Glutamatergic neuron (in vitro differentiated cells): ENCODE data around the gene HS3ST3B1. TPM values are rescaled to one million over a fixed set of nuclear protein-coding genes. Genes with fewer than 3 reads are reported as not detected.

Experiments
- DNase-seq: peaks from one replicate; pipeline ENCODE4 v3.0.0; 2022
- H3K27ac Mint-ChIP-seq: one replicate; pipeline ENCODE4 v1.8.0; 2020; ENCODE audit warnings: mild to moderate bottlenecking, mixed read lengths, inconsistent platforms; ENCODE audit not compliant: unreplicated experiment
- H3K27me3 Mint-ChIP-seq: one replicate; pipeline ENCODE4 v1.8.0; 2020; ENCODE audit warnings: mild to moderate bottlenecking, moderate library complexity, mixed read lengths, inconsistent platforms; ENCODE audit not compliant: unreplicated experiment
- H3K36me3 Mint-ChIP-seq: one replicate; pipeline ENCODE4 v1.8.0; 2020; ENCODE audit warnings: mild to moderate bottlenecking, mixed read lengths, inconsistent platforms; ENCODE audit not compliant: unreplicated experiment
- H3K4me1 Mint-ChIP-seq: one replicate; pipeline ENCODE4 v1.8.0; 2020; ENCODE audit warnings: mild to moderate bottlenecking, low read depth, mixed read lengths, inconsistent platforms; ENCODE audit not compliant: unreplicated experiment
- H3K4me3 Mint-ChIP-seq: one replicate; pipeline ENCODE4 v1.8.0; 2020; ENCODE audit warnings: mild to moderate bottlenecking, mixed read lengths, inconsistent platforms; ENCODE audit not compliant: unreplicated experiment
- H3K9me3 Mint-ChIP-seq: one replicate; pipeline ENCODE4 v1.8.0; 2020; ENCODE audit warnings: mild to moderate bottlenecking, moderate library complexity, mixed read lengths, inconsistent platforms; ENCODE audit not compliant: unreplicated experiment
- CTCF ChIP-seq: fragments of 200-600 bp; sonication (generic); IDR thresholded peaks from one replicate; pipeline ENCODE4 v1.5.0; 2021; ENCODE audit not compliant: partially characterized antibody, unreplicated experiment
- long read RNA-seq: library from polyadenylated mRNA; unstranded; transcript quantifications from one replicate; pipeline ENCODE4 v2.0.0, GENCODE V29; 2020; ENCODE audit not compliant: unreplicated experiment
- total RNA-seq: library from RNA; stranded (reverse); fragmentation: NEBNext Ultra II Directional; extraction: Animal tissue kit (Norgen Biotek cat#: 25700); gene quantifications from one replicate; pipeline ENCODE4 v1.2.1, GENCODE V29; 2021; ENCODE audit not compliant: unreplicated experiment

HS3ST3B1 gene
- total RNA-seq: 2.4 TPM
- long read RNA-seq: 0 reads

DNA sequence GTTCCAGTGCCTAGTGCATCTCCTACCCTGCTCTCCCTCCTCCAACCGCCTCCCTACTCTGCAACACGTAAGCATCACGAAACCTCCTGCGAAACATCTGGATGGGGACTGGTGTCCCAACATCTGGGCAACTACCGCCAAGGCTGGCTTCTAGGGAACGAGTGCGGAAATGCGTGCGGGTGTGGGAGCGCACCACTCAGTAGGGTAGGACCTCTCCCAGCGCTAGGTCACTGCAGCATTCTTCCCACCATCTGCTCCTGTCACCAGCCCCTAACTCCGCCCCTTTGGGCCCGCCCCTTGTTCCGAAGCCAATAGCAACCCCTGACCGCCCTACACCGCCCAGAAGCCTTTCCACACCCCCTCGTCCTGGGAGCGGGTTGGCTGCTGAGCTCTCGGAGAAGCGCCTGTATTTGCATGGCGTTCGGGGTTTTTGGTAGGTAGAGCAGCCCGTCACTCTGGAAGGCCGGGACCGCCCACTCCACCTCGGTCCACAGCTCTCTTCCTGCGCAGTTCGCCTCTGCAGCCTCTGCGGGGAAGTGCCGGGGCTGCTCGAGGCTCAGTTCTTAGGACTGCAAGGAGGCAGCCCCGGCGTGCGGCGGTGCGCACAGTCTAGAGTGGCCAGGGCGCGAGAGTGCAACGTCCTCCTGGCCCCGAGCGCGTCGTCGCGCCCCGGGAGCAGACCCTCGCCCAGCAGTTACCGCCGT is at the start of gene HS3ST3B1:
HS3ST3B1 (plus strand) TSS at position 507 of the 704 bp plus-strand sequence. CDS start 438 bp downstream, outside the sequence.
- TF ChIP-seq CTCF: no peak
- Mint-ChIP-seq H3K4me1 (peaks cover 19% of the 10 kb centered on the region), H3K27ac (peak within 1 kb of the TSS; percentile 57), H3K27me3 (peaks cover 35% of the 10 kb centered on the region), H3K4me3 (peak within 1 kb of the TSS; percentile 93), H3K36me3 (peaks cover 7% of the 10 kb centered on the region), H3K9me3 (peaks cover 22% of the 10 kb centered on the region)
- peak; percentile 100 for DNase-seq

GRCh38 chr17:14261406-14261805 is 39.5 kb upstream of the HS3ST3B1 start:
- H3K4me3 Mint-ChIP-seq: no peak overlapping the region
- TF ChIP-seq CTCF: no peak
- no peak overlapping the region for H3K27ac Mint-ChIP-seq
- no peaks in the 10 kb centered on the region for H3K4me1 Mint-ChIP-seq
- DNase-seq: no peak
- peaks cover 3% of the 10 kb centered on the region for H3K9me3 Mint-ChIP-seq
- peaks cover 9% of the 10 kb centered on the region for H3K36me3 Mint-ChIP-seq
- H3K27me3 Mint-ChIP-seq: no peaks in the 10 kb centered on the region

- no peaks in the 10 kb centered on the region for H3K36me3 Mint-ChIP-seq
- H3K27me3 Mint-ChIP-seq: peaks cover 2% of the 10 kb centered on the region
- DNase-seq: no peak
- no peak overlapping the region for H3K27ac Mint-ChIP-seq
- H3K4me3 Mint-ChIP-seq: no peak overlapping the region
- H3K9me3 Mint-ChIP-seq: peaks cover 5% of the 10 kb centered on the region
- peaks cover 8% of the 10 kb centered on the region for H3K4me1 Mint-ChIP-seq
- no peak for TF ChIP-seq CTCF
These were observed 32.6 kb upstream of the HS3ST3B1 start for GRCh38 chr17:14268264-14268663.

DNA sequence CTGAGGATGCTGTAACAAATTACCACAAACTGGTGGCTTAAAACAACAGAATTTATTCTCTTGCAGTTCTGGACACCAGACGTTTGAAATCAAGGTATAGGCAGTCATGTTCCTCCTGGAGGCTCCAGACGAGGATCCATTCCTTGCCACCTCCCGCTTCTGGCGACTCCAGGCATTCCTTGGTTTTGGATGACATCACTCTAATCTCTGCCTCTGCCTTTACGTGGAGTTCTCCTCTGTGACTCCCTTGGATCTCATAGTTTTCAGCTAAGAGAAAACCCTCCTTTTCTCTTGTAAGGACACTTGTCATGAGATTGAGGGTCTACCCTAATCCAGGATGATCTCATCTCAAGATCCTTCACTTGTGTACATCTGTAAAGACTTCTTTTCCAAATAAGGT is 31.4 kb upstream of the HS3ST3B1 start:
- H3K4me3 Mint-ChIP-seq: no peak overlapping the region
- no peak for TF ChIP-seq CTCF
- peaks cover 2% of the 10 kb centered on the region for H3K27me3 Mint-ChIP-seq
- no peak for DNase-seq
- peaks cover 5% of the 10 kb centered on the region for H3K9me3 Mint-ChIP-seq
- H3K4me1 Mint-ChIP-seq: peaks cover 8% of the 10 kb centered on the region
- peak overlapping the region; percentile 1 for H3K27ac Mint-ChIP-seq
- no peaks in the 10 kb centered on the region for H3K36me3 Mint-ChIP-seq

- no peak for DNase-seq
- no peak for TF ChIP-seq CTCF
- Mint-ChIP-seq H3K27ac (no peak overlapping the region), H3K27me3 (peaks cover 2% of the 10 kb centered on the region), H3K9me3 (peaks cover 5% of the 10 kb centered on the region), H3K4me3 (no peak overlapping the region), H3K4me1 (peaks cover 8% of the 10 kb centered on the region), H3K36me3 (no peaks in the 10 kb centered on the region)
These were observed 30.4 kb upstream of the HS3ST3B1 start for GRCh38 chr17:14270508-14270907.
